Neural cell (in vitro differentiated cells): Measurements from ENCODE around the gene TSC22D3. TPM values are rescaled to one million over a fixed set of nuclear protein-coding genes. Genes with fewer than 3 reads are reported as not detected.

Source experiments
- H2AFZ ChIP-seq: fragments of 200-600, 300-800 bp; sonication (generic), shearing (Covaris generic); 2 replicates; pipeline ENCODE4 v1.6.0; 2014; ENCODE audit warnings: low read depth, mild to moderate bottlenecking, antibody characterized with exemption, low read length, moderate library complexity
- H3F3A ChIP-seq: fragments of 200-600 bp; shearing (Covaris generic); 2 replicates; pipeline ENCODE4 v1.6.1; 2016; ENCODE audit warnings: mild to moderate bottlenecking, moderate library complexity, mixed read lengths, antibody characterized with exemption, low read length; ENCODE audit not compliant: insufficient read depth, poor library complexity, severe bottlenecking
- H3K27ac ChIP-seq: fragments of 200-600, 300-800 bp; sonication (generic), shearing (Covaris generic); 2 replicates; pipeline ENCODE4 v1.5.1; 2014; ENCODE audit warnings: mild to moderate bottlenecking, low read length, moderate library complexity
- H3K27me3 ChIP-seq: fragments of 300-800, 200-600 bp; sonication (generic), shearing (Covaris generic); 2 replicates; pipeline ENCODE4 v1.6.0; 2014; ENCODE audit warnings: mild to moderate bottlenecking, low read depth, low read length, moderate library complexity; ENCODE audit not compliant: insufficient read depth
- H3K36me3 ChIP-seq: fragments of 300-800, 200-600 bp; sonication (generic), shearing (Covaris generic); 2 replicates; pipeline ENCODE4 v1.5.1; 2014; ENCODE audit warnings: mild to moderate bottlenecking, antibody characterized with exemption, low read length, moderate library complexity; ENCODE audit not compliant: insufficient read depth
- H3K4me2 ChIP-seq: fragments of 300-800, 200-600 bp; sonication (generic), shearing (Covaris generic); 2 replicates; pipeline ENCODE4 v1.6.0; 2014; ENCODE audit warnings: mild to moderate bottlenecking, low read length
- H3K4me3 ChIP-seq: fragments of 300-800, 200-600 bp; sonication (generic), shearing (Covaris generic); 2 replicates; pipeline ENCODE4 v1.5.1; 2014; ENCODE audit warnings: mild to moderate bottlenecking, low read length, moderate library complexity
- H3K79me2 ChIP-seq: fragments of 200-600 bp; shearing (Covaris generic); replicated peaks from 2 replicates; pipeline ENCODE4 v1.6.0; 2014; ENCODE audit warnings: mild to moderate bottlenecking, low read length, moderate library complexity; ENCODE audit not compliant: insufficient read depth
- H3K9ac ChIP-seq: fragments of 300-800, 200-600 bp; sonication (generic), shearing (Covaris generic); 2 replicates; pipeline ENCODE4 v1.6.1; 2016; ENCODE audit warnings: mild to moderate bottlenecking, low read length, mixed read lengths
- H3K9me2 ChIP-seq: fragments of 200-600 bp; shearing (Covaris generic); 2 replicates; pipeline ENCODE4 v1.6.1; 2016; ENCODE audit warnings: mild to moderate bottlenecking, low read length, mixed read lengths; ENCODE audit not compliant: insufficient read depth
- H3K9me3 ChIP-seq: fragments of 200-600, 300-800 bp; sonication (generic), shearing (Covaris generic); 2 replicates; pipeline ENCODE4 v1.6.1; 2016; ENCODE audit warnings: mild to moderate bottlenecking, mixed run types, low read length, moderate library complexity, mixed read lengths
- H4K20me1 ChIP-seq: fragments of 200-600 bp; shearing (Covaris generic); 2 replicates; pipeline ENCODE4 v1.6.1; 2016; ENCODE audit warnings: mild to moderate bottlenecking, mixed run types; ENCODE audit not compliant: insufficient read depth
- CTCF ChIP-seq: fragments of 450-650 bp; IDR thresholded peaks from 2 replicates; pipeline ENCODE4 v1.5.1; 2014; ENCODE audit warnings: antibody characterized with exemption, mild to moderate bottlenecking, moderate library complexity; ENCODE audit not compliant: poor library complexity, severe bottlenecking
- EP300 ChIP-seq: fragments of 450-650 bp; conservative IDR thresholded peaks from 2 replicates; pipeline ENCODE4 v1.6.1; 2014; ENCODE audit warnings: antibody characterized with exemption, mild to moderate bottlenecking, moderate library complexity; ENCODE audit not compliant: poor library complexity, severe bottlenecking
- EZH2 ChIP-seq: fragments of 200-600, 300-800 bp; shearing (Covaris generic), sonication (generic); IDR thresholded peaks from 2 replicates; pipeline ENCODE4 v1.6.1; 2014; ENCODE audit warnings: antibody characterized with exemption, low read length, borderline replicate concordance, mild to moderate bottlenecking; ENCODE audit not compliant: insufficient read depth, poor library complexity, severe bottlenecking
- MXI1 ChIP-seq: fragments of 450-650 bp; conservative IDR thresholded peaks from 2 replicates; pipeline ENCODE4 v1.6.1; 2014; ENCODE audit warnings: antibody characterized with exemption, mild to moderate bottlenecking; ENCODE audit not compliant: poor library complexity, severe bottlenecking
- POLR2AphosphoS5 ChIP-seq: IDR thresholded peaks from 2 replicates; pipeline ENCODE4 v1.6.1; 2012
- RAD21 ChIP-seq: fragments of 450-650 bp; conservative IDR thresholded peaks from 2 replicates; pipeline ENCODE4 v1.6.1; 2014; ENCODE audit warnings: antibody characterized with exemption, mild to moderate bottlenecking, moderate library complexity
- REST ChIP-seq: IDR thresholded peaks from 2 replicates; pipeline ENCODE4 v1.6.1; 2012; ENCODE audit warnings: borderline replicate concordance
- SMC3 ChIP-seq: fragments of 450-650 bp; conservative IDR thresholded peaks from 2 replicates; pipeline ENCODE4 v1.6.1; 2014; ENCODE audit warnings: antibody characterized with exemption, mild to moderate bottlenecking, moderate library complexity; ENCODE audit not compliant: poor library complexity
- TAF1 ChIP-seq: IDR thresholded peaks from 2 replicates; pipeline ENCODE4 v1.6.1; 2012; ENCODE audit warnings: low read depth
- polyA plus RNA-seq: library from polyadenylated mRNA; depleted of rRNA; stranded (reverse); fragments of >200 nt; gene quantifications from 2 replicates; pipeline ENCODE4 v1.2.3, GENCODE V29; 2014

Gene TSC22D3
- polyA plus RNA-seq, 1 donor from 2014 or later, result 96.8 TPM

GRCh38 chrX:107683931-107684330 lies 91.7 kb downstream of the TSC22D3 start:
- no peak for TF ChIP-seq REST
- Histone ChIP-seq H3K79me2 (no peaks in the 10 kb centered on the region), H3K27ac (no peak overlapping the region), H3K9me3 (no peaks in the 10 kb centered on the region), H3K27me3 (no peaks in the 10 kb centered on the region), H2AFZ (no peak overlapping the region), H4K20me1 (no peaks in the 10 kb centered on the region), H3K36me3 (no peaks in the 10 kb centered on the region), H3K9me2 (no peaks in the 10 kb centered on the region), H3K4me3 (no peak overlapping the region), H3K9ac (no peak overlapping the region), H3F3A (no peaks in the 10 kb centered on the region), H3K4me2 (no peak overlapping the region)

GRCh38 chrX:107683124-107683895 lies 92.3 kb downstream of the TSC22D3 start:
- H2AFZ ChIP-seq, result no peak overlapping the region
- no peaks in the 10 kb centered on the region for H3F3A ChIP-seq
- no peak overlapping the region for H3K9ac ChIP-seq
- H3K36me3 ChIP-seq, result no peaks in the 10 kb centered on the region
- no peaks in the 10 kb centered on the region for H4K20me1 ChIP-seq
- no peaks in the 10 kb centered on the region for H3K27me3 ChIP-seq
- no peaks in the 10 kb centered on the region for H3K79me2 ChIP-seq
- TF ChIP-seq EP300 (no peak), RAD21 (no peak), POLR2AphosphoS5 (no peak), TAF1 (no peak), SMC3 (no peak), MXI1 (no peak), EZH2 (no peak), CTCF (no peak), REST (no peak)
- H3K4me3 ChIP-seq, result no peak overlapping the region
- no peaks in the 10 kb centered on the region for H3K9me3 ChIP-seq
- no peaks in the 10 kb centered on the region for H3K9me2 ChIP-seq
- H3K4me2 ChIP-seq, result no peak overlapping the region
- H3K27ac ChIP-seq, result no peak overlapping the region
